ENCODE measurements around the gene IL31.

Gene IL31

DNA sequence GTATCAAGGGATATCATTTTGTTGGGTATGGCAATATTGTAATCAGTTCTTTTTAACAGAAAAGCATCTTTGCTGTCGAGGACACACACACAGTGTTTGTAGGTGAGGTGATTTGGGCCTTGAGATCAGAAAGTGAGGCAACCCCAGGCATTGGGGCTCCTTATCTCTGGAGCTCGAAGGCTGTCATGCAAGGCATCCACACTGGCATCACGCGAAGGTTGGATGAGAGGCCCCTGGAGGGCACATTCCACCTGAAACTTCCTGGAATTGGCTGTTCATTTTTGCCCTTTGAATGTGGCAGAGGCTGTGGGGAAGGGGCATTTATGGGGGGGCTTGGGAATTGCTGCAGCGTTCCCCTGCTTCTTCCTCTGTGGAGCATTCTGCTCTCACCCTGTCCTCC lies 45.5 kb downstream of the IL31 start:
- no peak for DNase-seq (ENCODE audit: low read depth)

- no peak for DNase-seq (ENCODE audit: low read depth)
These were observed 46.2 kb downstream of the IL31 start for GRCh38 chr12:122127839-122128238.

DNA sequence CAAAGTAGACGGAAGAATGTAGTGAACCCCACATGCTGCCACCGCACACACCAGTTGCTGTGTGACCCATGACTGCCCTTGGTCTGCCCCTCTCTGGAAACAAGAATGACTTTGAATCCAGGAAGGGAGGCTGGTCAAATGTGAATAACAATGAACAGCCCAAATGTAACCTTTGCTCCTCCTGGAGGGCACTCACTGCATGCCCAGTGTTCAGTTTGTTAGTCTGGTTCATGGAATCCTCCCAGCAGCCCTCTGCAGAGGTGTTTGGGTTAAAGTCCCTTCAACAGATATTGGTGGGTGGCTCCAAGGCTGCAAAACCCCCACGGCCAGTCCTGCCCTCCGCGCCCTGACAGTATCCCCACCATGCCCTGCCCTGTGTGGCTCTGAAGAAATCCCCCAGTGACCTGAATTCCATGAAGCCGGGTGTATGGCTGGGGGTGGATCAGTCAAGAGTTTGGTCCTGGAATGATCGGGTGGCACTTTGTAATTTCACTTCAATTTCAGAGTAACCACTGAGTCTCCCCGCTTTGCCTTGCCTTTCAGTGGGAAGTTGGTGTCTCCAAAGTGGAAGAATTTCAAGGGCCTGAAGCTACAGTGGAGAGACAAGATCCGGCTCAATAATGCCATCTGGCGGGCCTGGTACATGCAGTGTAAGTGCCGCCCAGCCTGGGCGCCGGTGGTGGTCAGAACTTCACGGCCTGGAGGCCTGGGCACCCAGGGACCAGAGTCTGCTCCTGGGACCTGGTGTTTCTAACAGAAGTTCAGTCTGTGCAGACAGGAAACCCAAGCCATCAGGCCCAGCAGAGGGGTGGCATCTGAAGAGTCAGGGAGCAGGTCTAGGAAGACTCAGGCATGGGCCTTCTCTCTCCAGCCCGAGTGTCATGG lies 47.1 kb downstream of the IL31 start:
- DNase-seq (ENCODE audit: low read depth), result no peak

DNA sequence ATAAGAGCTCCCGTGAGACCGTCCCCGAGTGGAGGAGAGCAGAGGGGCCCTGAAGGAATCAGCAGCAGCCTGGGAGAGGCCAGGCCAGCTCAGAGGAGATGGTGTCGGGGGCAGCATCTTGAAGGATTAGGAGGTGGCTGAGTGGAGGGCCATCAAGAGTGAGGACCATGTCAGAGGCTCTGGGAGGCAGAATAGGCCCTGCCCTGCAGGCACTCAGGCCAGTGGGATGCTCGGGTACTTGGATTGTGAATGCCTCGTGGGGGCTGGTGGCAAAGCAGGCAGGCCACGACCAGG lies 47.7 kb downstream of the IL31 start:
- DNase-seq (ENCODE audit: low read depth), result no peak

DNA sequence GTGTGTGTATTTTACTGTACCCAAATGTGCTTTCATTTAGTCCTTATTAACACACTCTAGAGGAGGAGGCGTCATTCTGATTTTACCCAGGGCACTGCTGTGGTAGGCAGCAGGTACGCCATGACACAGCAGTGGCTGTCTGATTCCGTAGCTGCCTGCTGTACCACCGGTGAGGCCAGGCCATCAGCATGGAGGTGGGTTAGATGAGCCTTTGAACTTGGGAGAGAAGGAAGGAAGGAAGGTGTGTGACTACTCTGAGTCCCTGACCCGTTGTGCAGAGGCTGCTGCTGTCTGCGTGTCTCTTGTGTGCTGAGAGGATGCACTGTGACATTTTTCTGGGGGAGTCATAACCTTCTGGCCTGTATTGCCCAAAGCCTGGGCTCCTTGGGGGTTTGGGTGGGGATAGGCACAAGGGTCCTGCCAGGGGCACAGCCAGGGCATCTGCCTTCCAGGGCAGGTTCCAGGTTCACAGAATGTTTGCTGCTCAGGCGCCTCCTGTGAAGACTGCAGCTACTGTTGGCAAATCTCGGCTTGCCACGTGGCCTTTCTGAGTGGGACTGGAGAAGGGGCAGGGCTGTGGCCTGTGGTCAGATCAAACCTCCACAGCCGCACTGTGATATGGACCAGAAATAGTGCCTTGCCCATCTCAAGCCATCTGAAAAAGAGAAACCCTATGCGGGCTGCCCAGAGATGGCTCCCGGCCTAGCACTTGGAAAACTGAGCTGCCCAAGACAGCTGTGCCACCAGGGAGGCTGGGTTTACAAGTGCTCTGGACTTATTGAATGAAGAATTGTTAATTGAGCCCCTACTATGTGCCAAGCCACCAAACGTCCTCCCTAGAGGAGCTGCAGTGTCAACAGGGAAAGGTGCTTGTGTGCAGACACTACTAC lies 48.3 kb downstream of the IL31 start:
- DNase-seq (ENCODE audit: low read depth), result no peak

GRCh38 chr12:122124370-122124769 lies 49.7 kb downstream of the IL31 start:
- DNase-seq (ENCODE audit: low read depth), result no peak

- DNase-seq (ENCODE audit: low read depth), result no peak
These were observed 50.3 kb downstream of the IL31 start for GRCh38 chr12:122123761-122124145.

GRCh38 chr12:122123051-122123760 lies 50.8 kb downstream of the IL31 start:
- DNase-seq (ENCODE audit: low read depth), result peak; percentile 57
